H9 (cell line): ENCODE measurements around the gene IDE. TPM values are rescaled to one million over a fixed set of nuclear protein-coding genes. Genes with fewer than 3 reads are reported as not detected.

Experiments
- DNase-seq: peaks from one replicate; pipeline ENCODE4 v3.0.0-alpha.2; 2017
- H2AFZ ChIP-seq: one replicate; pipeline ENCODE4 v1.6.1; 2013; ENCODE audit warnings: mild to moderate bottlenecking, low read length, control low read depth, moderate library complexity
- H2AK5ac ChIP-seq: 2 replicates; pipeline ENCODE4 v1.6.1; 2013; ENCODE audit warnings: low read length, control low read depth, mixed read lengths; ENCODE audit not compliant: insufficient read length
- H2BK120ac ChIP-seq: one replicate; pipeline ENCODE4 v1.6.1; 2013; ENCODE audit warnings: low read depth, mild to moderate bottlenecking, low read length, control low read depth, inconsistent platforms; ENCODE audit not compliant: poor library complexity, severe bottlenecking
- H2BK12ac ChIP-seq: 2 replicates; pipeline ENCODE4 v1.6.1; 2013; ENCODE audit warnings: low read length, control low read depth, mixed read lengths, low read depth; ENCODE audit not compliant: insufficient read length
- H2BK15ac ChIP-seq: 2 replicates; pipeline ENCODE4 v1.6.1; 2013; ENCODE audit warnings: low read depth, low read length, control low read depth
- H2BK20ac ChIP-seq: one replicate; pipeline ENCODE4 v1.6.1; 2013; ENCODE audit warnings: low read depth, mild to moderate bottlenecking, low read length, control low read depth, inconsistent platforms; ENCODE audit not compliant: poor library complexity, severe bottlenecking
- H2BK5ac ChIP-seq: 2 replicates; pipeline ENCODE4 v1.6.1; 2013; ENCODE audit warnings: low read length, control low read depth, mixed read lengths; ENCODE audit not compliant: insufficient read length
- H3K14ac ChIP-seq: 2 replicates; pipeline ENCODE4 v1.6.1; 2013; ENCODE audit warnings: low read length, control low read depth; ENCODE audit not compliant: insufficient read depth
- H3K18ac ChIP-seq: 2 replicates; pipeline ENCODE4 v1.6.1; 2013; ENCODE audit warnings: low read depth, mild to moderate bottlenecking, mixed read lengths, low read length, control low read depth; ENCODE audit not compliant: insufficient read length
- H3K23ac ChIP-seq: 2 replicates; pipeline ENCODE4 v1.6.1; 2013; ENCODE audit warnings: low read length, control low read depth, mixed read lengths, low read depth; ENCODE audit not compliant: insufficient read length
- H3K23me2 ChIP-seq: 2 replicates; pipeline ENCODE4 v1.6.1; 2013; ENCODE audit warnings: low read depth, mild to moderate bottlenecking, mixed read lengths, low read length, control low read depth; ENCODE audit not compliant: insufficient read length, poor library complexity, severe bottlenecking
- H3K27ac ChIP-seq: 2 replicates; pipeline ENCODE4 v1.5.1; 2013; ENCODE audit warnings: low read length, control low read depth, mixed read lengths, low read depth; ENCODE audit not compliant: insufficient read length
- H3K27me3 ChIP-seq: 2 replicates; pipeline ENCODE4 v1.6.1; 2013; ENCODE audit warnings: low read length, control low read depth, inconsistent platforms; ENCODE audit not compliant: insufficient read depth
- H3K4ac ChIP-seq: 2 replicates; pipeline ENCODE4 v1.6.1; 2013; ENCODE audit warnings: low read depth, mild to moderate bottlenecking, control low read depth, inconsistent platforms, low read length, moderate library complexity
- H3K4me1 ChIP-seq: 2 replicates; pipeline ENCODE4 v1.6.1; 2013; ENCODE audit warnings: low read length, control low read depth, inconsistent platforms; ENCODE audit not compliant: insufficient read depth
- H3K4me2 ChIP-seq: 2 replicates; pipeline ENCODE4 v1.6.1; 2013; ENCODE audit warnings: low read length, control low read depth, mixed read lengths; ENCODE audit not compliant: insufficient read length, insufficient read depth
- H3K56ac ChIP-seq: 2 replicates; pipeline ENCODE4 v1.6.1; 2013; ENCODE audit warnings: low read depth, mild to moderate bottlenecking, mixed read lengths, low read length, control low read depth; ENCODE audit not compliant: insufficient read length
- H3K79me1 ChIP-seq: 2 replicates; pipeline ENCODE4 v1.6.1; 2013; ENCODE audit warnings: low read depth, mild to moderate bottlenecking, moderate library complexity, low read length, control low read depth, inconsistent platforms; ENCODE audit not compliant: insufficient read depth, poor library complexity, severe bottlenecking
- H3K79me2 ChIP-seq: 2 replicates; pipeline ENCODE4 v1.6.1; 2013; ENCODE audit warnings: low read length, control low read depth, inconsistent platforms; ENCODE audit not compliant: insufficient read depth
- H3K9ac ChIP-seq: 2 replicates; pipeline ENCODE4 v1.6.1; 2013; ENCODE audit warnings: low read length, control low read depth, mixed read lengths; ENCODE audit not compliant: insufficient read length; ENCODE audit errors: extremely low read depth
- H3K9me3 ChIP-seq: one replicate; pipeline ENCODE4 v1.6.1; 2013; ENCODE audit warnings: low read depth, low read length, inconsistent platforms; ENCODE audit not compliant: control insufficient read depth
- H3T11ph ChIP-seq: one replicate; pipeline ENCODE4 v1.6.1; 2013; ENCODE audit warnings: mild to moderate bottlenecking, low read length, control low read depth, inconsistent platforms
- H4K20me1 ChIP-seq: one replicate; pipeline ENCODE4 v1.6.1; 2013; ENCODE audit not compliant: control insufficient read depth, insufficient read length, insufficient read depth
- H4K5ac ChIP-seq: 2 replicates; pipeline ENCODE4 v1.6.1; 2013; ENCODE audit warnings: low read depth, mild to moderate bottlenecking, mixed read lengths, low read length, control low read depth; ENCODE audit not compliant: insufficient read length
- H4K8ac ChIP-seq: replicated peaks from 2 replicates; pipeline ENCODE4 v1.6.1; 2013; ENCODE audit warnings: low read length, control low read depth, mixed read lengths, low read depth; ENCODE audit not compliant: insufficient read length
- H4K91ac ChIP-seq: 2 replicates; pipeline ENCODE4 v1.6.1; 2013; ENCODE audit warnings: low read depth, mild to moderate bottlenecking, moderate library complexity, mixed read lengths, low read length, control low read depth; ENCODE audit not compliant: insufficient read length
- H3K27ac Mint-ChIP-seq, 3 experiments: 2 replicates in 2 of 3; 3 replicates in 1 of 3; pipeline ENCODE4 v1.8.0; 2020 to 2021; ENCODE audit warnings: mixed read lengths in 3 of 3, mild to moderate bottlenecking in 1 of 3, moderate library complexity in 1 of 3
- H3K27me3 Mint-ChIP-seq: 2 replicates; pipeline ENCODE4 v1.8.0; 2021; ENCODE audit warnings: low read depth, mild to moderate bottlenecking, moderate library complexity, mixed read lengths
- H3K36me3 Mint-ChIP-seq, 3 experiments: 2 replicates in 2 of 3; 3 replicates in 1 of 3; pipeline ENCODE4 v1.8.0; 2020 to 2021; ENCODE audit warnings: low read depth in 3 of 3, mixed read lengths in 3 of 3; ENCODE audit not compliant: insufficient read depth in 1 of 3
- H3K4me1 Mint-ChIP-seq, 2 experiments: 2 replicates each; pipeline ENCODE4 v1.8.0; 2020; ENCODE audit warnings: mixed read lengths in 2 of 2
- H3K4me3 Mint-ChIP-seq, 2 experiments: 2 replicates in 1 of 2; 3 replicates in 1 of 2; pipeline ENCODE4 v1.8.0; 2020 to 2021; ENCODE audit warnings: mild to moderate bottlenecking in 2 of 2, mixed read lengths in 2 of 2, moderate library complexity in 1 of 2
- H3K9me3 Mint-ChIP-seq, 2 experiments: 2 replicates in 1 of 2; 3 replicates in 1 of 2; pipeline ENCODE4 v1.8.0; 2020; ENCODE audit warnings: mild to moderate bottlenecking in 2 of 2, mixed read lengths in 2 of 2, moderate library complexity in 1 of 2
- WGBS: extraction: QIAGEN DNeasy Blood & Tissue Kit; methylation state at CpG from one replicate; pipeline ENCODE4 v1.1.7; 2013; ENCODE audit warnings: missing lambda C conversion rate, low lambda C conversion rate, mixed read lengths; ENCODE audit not compliant: insufficient read length; ENCODE audit errors: extremely low coverage; 5-methylcytosine and 5-hydroxymethylcytosine counted together
- total RNA-seq: library from RNA; stranded (reverse); gene quantifications from 2 replicates; pipeline ENCODE4 v1.2.1, GENCODE V29; 2021
- TF ChIP-seq, protein P1 (sequence below): fragments of 200-600 bp; sonication (generic); conservative IDR thresholded peaks from 3 replicates; pipeline ENCODE4 v1.8.0; 2021; ENCODE audit warnings: antibody characterized with exemption, mild to moderate bottlenecking

IDE gene
- total RNA-seq, 1 experiment from 2014 or later = 48.9 TPM

DNA sequence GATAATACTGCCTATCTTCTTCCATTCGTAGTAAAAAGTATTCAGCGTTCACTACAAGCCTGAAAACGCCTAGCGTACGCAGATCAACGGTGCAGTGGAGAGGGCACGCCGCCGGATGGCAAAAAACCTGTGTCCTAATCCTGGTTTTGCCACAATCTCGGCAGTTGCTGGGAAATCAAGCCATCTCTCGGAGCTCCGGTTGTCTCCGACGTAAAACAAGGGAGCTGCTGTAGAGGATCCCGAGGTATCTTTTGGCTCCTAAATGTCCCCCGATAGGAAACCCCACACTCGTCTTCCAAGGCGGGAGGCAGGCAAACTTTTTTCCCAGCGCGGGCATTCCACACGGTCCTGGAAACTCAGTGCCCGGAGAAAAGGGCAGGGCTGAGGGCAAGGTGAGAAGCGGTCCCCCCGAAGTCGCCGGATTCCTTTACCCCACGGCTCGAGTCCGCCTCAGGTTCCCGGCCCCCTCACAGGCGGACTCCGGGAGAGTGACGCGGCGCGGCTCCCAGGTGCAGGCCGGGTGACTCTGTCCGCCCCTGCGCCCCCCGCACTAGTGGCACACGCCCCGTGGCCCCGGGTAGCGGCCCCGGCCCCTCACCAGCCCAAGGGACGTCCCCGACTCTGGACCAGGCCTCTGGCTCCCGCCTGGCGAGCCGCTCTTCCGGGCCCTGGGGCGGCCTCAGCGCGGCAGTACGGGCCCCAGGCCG is 649 bp downstream of the IDE start:
- peak; percentile 34 for DNase-seq
- no peaks in the 10 kb centered on the region for H3K27me3 ChIP-seq
- peaks cover 11% of the 10 kb centered on the region for H3K23me2 ChIP-seq
- 0 out of 2 replicates have a peak, but pooled peaks cover 2% of the 10 kb centered on the region for H3K4me1 ChIP-seq
- Mint-ChIP-seq H3K4me1 (peaks cover 24 to 32% of the 10 kb centered on the region in 2 experiments), H3K4me3 (peak overlapping the region; percentile 81 to 84), H3K27me3 (no peaks in the 10 kb centered on the region; the same call in 1 of the 2 replicates), H3K9me3 (no peaks in the 10 kb centered on the region), H3K36me3 (peaks cover 0 to 8% (median 7%) of the 10 kb centered on the region in 3 experiments; a peak in 4 of 7 replicates), H3K27ac (no peak overlapping the region)
- no peak overlapping the region for H2AFZ ChIP-seq
- no CpG with 5 or more reads among the region's 56 CpGs for WGBS
- H3T11ph ChIP-seq = no peak overlapping the region
- H3K4me2 ChIP-seq = peak overlapping the region; percentile 93
- H2BK15ac ChIP-seq = no peak overlapping the region
- H4K20me1 ChIP-seq = no peaks in the 10 kb centered on the region
- no peak overlapping the region for H3K18ac ChIP-seq
- no peak overlapping the region for H4K8ac ChIP-seq
- no peaks in the 10 kb centered on the region for H3K9me3 ChIP-seq
- H3K9ac ChIP-seq = peak overlapping the region; percentile 72
- no peak overlapping the region for H3K23ac ChIP-seq
- no peak overlapping the region for H2BK12ac ChIP-seq
- H2AK5ac ChIP-seq = no peak overlapping the region
- no peak overlapping the region for H3K4ac ChIP-seq
- no peak overlapping the region; the same call in 1 of the 2 replicates for H3K14ac ChIP-seq
- no peak overlapping the region for H2BK5ac ChIP-seq
- no peak overlapping the region for H4K5ac ChIP-seq
- TF ChIP-seq, protein P1, sequence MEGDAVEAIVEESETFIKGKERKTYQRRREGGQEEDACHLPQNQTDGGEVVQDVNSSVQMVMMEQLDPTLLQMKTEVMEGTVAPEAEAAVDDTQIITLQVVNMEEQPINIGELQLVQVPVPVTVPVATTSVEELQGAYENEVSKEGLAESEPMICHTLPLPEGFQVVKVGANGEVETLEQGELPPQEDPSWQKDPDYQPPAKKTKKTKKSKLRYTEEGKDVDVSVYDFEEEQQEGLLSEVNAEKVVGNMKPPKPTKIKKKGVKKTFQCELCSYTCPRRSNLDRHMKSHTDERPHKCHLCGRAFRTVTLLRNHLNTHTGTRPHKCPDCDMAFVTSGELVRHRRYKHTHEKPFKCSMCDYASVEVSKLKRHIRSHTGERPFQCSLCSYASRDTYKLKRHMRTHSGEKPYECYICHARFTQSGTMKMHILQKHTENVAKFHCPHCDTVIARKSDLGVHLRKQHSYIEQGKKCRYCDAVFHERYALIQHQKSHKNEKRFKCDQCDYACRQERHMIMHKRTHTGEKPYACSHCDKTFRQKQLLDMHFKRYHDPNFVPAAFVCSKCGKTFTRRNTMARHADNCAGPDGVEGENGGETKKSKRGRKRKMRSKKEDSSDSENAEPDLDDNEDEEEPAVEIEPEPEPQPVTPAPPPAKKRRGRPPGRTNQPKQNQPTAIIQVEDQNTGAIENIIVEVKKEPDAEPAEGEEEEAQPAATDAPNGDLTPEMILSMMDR = no peak
- H3K27ac ChIP-seq = no peak overlapping the region
- H3K79me1 ChIP-seq = no peaks in the 10 kb centered on the region
- H2BK20ac ChIP-seq = no peak overlapping the region
- no peak overlapping the region for H3K56ac ChIP-seq
- no peak overlapping the region for H2BK120ac ChIP-seq
- no peak overlapping the region for H4K91ac ChIP-seq
- H3K79me2 ChIP-seq = peaks cover 6% of the 10 kb centered on the region; the same call in 1 of the 2 replicates
